Lower leg skin (tissue), 3 donors: ENCODE results near the gene COX7A2.

Source experiments
- POLR2A ChIP-seq, 2 donors: fragments of 450-650 bp; IDR thresholded peaks; one replicate each; pipeline ENCODE4 v1.6.1; 2016 to 2017; ENCODE audit warnings: antibody characterized with exemption in 2 of 2, mild to moderate bottlenecking in 1 of 2, moderate library complexity in 1 of 2
- TF ChIP-seq, protein P1 (sequence below), 3 donors: fragments of 450-650 bp; IDR thresholded peaks; one replicate each; pipeline ENCODE4 v1.5.1; 2016; ENCODE audit warnings: antibody characterized with exemption in 3 of 3, mild to moderate bottlenecking in 3 of 3, moderate library complexity in 2 of 3

GRCh38 chr6:75285283-75285639 is 41.7 kb upstream of the COX7A2 start:
- TF ChIP-seq, protein P1, sequence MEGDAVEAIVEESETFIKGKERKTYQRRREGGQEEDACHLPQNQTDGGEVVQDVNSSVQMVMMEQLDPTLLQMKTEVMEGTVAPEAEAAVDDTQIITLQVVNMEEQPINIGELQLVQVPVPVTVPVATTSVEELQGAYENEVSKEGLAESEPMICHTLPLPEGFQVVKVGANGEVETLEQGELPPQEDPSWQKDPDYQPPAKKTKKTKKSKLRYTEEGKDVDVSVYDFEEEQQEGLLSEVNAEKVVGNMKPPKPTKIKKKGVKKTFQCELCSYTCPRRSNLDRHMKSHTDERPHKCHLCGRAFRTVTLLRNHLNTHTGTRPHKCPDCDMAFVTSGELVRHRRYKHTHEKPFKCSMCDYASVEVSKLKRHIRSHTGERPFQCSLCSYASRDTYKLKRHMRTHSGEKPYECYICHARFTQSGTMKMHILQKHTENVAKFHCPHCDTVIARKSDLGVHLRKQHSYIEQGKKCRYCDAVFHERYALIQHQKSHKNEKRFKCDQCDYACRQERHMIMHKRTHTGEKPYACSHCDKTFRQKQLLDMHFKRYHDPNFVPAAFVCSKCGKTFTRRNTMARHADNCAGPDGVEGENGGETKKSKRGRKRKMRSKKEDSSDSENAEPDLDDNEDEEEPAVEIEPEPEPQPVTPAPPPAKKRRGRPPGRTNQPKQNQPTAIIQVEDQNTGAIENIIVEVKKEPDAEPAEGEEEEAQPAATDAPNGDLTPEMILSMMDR (IDR thresholded peaks at IDR 0.05), result no peak
- TF ChIP-seq POLR2A (IDR thresholded peaks at IDR 0.05), result no peak
